Adrenal gland (tissue), 12 donors: ENCODE results near the gene STAB2. TPM values are rescaled to one million over a fixed set of nuclear protein-coding genes. Genes with fewer than 3 reads are reported as not detected.
A peak's percentile ranks its signal among the peaks of the same experiment; 100 is the strongest.

ENCODE experiments used
- DNase-seq, 7 donors: peaks; one replicate each; pipeline ENCODE4 v3.0.0-alpha.2; 2019 to 2020
- H3K27ac ChIP-seq, 5 donors: fragments of 200-600 bp; sonication (generic) in 4 of 5; 1 replicate in 3 of 5; 2 replicates in 2 of 5; pipeline versions ENCODE4 v1.5.1 to v1.8.0; 2016 to 2020; ENCODE audit warnings: mild to moderate bottlenecking in 1 of 5
- H3K27me3 ChIP-seq: fragments of 200-600 bp; 2 replicates; pipeline ENCODE4 v1.8.0; 2021
- H3K36me3 ChIP-seq, 2 donors: fragments of 200-600 bp; replicated peaks in 1 of 2; 1 replicate in 1 of 2; 2 replicates in 1 of 2; pipeline versions ENCODE4 v1.5.1 to v1.8.0; 2018 to 2022
- H3K4me1 ChIP-seq, 2 donors: fragments of 200-600 bp; replicated peaks in 1 of 2; 1 replicate in 1 of 2; 2 replicates in 1 of 2; pipeline versions ENCODE4 v1.5.1 to v1.8.0; 2018 to 2021
- H3K4me3 ChIP-seq, 4 donors: fragments of 200-600 bp; sonication (generic) in 3 of 4; one replicate each; pipeline ENCODE4 v1.5.1; 2016 to 2018
- H3K9me3 ChIP-seq, 3 donors: fragments of 200-600 bp; sonication (generic) in 1 of 3; replicated peaks in 1 of 3; 1 replicate in 2 of 3; 2 replicates in 1 of 3; pipeline versions ENCODE4 v1.5.1 to v1.8.0; 2016 to 2021
- POLR2A ChIP-seq, 2 donors: fragments of 450-650 bp; IDR thresholded peaks; one replicate each; pipeline ENCODE4 v1.6.1; 2017; ENCODE audit warnings: antibody characterized with exemption in 2 of 2, mild to moderate bottlenecking in 2 of 2, moderate library complexity in 1 of 2
- WGBS, 4 donors: extraction: QIAGEN DNeasy Blood & Tissue Kit in 2 of 4; methylation state at CpG; one replicate each; pipeline versions ENCODE4 v1.1.5 to v1.1.7; 2013 to 2017; 5-methylcytosine and 5-hydroxymethylcytosine counted together
- intact Hi-C, 2 donors: fragments of 100-400 bp; cut with DNase I; formaldehyde crosslinking; loops; one replicate each; pipeline versions ENCODE4 v1.14.1 to v1.15.0; 2022 to 2023
- polyA plus RNA-seq, 3 donors: library from polyadenylated mRNA; stranded (reverse); fragments of 200-250 nt in 2 of 3; fragments of 350-450 nt in 1 of 3; fragmentation: Illumina TruSeq in 1 of 3; extraction: RNeasy Lipid Tissue Mini Kit (QIAGEN cat#74804) in 1 of 3; gene quantifications; one replicate each; pipeline ENCODE4 v1.2.3, GENCODE V29; 2013 to 2014
- small RNA-seq, 2 donors: library from RNA; depleted of rRNA; stranded (forward); fragments of <200 nt; gene quantifications; one replicate each; pipeline ENCODE3, GENCODE V24; 2016
- total RNA-seq, 9 donors: library from RNA; depleted of rRNA in 4 of 9; stranded (reverse); fragments of >200 nt in 4 of 9; fragments of 120-200 nt in 1 of 9; fragmentation: NEBNext Ultra II Directional in 1 of 9; extraction: Animal tissue kit (Norgen Biotek cat#: 25700) in 1 of 9; gene quantifications; one replicate each; pipeline versions ENCODE4 v1.1.0 to v1.2.4, GENCODE V29; 2013 to 2023
- TF ChIP-seq, protein P1 (sequence below), 6 experiments: fragments of 450-650 bp in 4 of 6; fragments of 200-600 bp in 2 of 6; sonication (generic) in 1 of 6; IDR thresholded peaks; 1 replicate in 5 of 6; 2 replicates in 1 of 6; pipeline versions ENCODE4 v1.5.1 to v1.8.0; 2016 to 2021; ENCODE audit warnings: antibody characterized with exemption in 6 of 6, mild to moderate bottlenecking in 2 of 6, moderate library complexity in 1 of 6
- donor health status: healthy with polysubstance abuse.
- donor health status: Bipolar disorder and iron deficiency.
- donor health status: DM: yes; HTN: yes; CAD: no.
- donor health status: DM: no; HTN: no; CAD: no.
- donor health status: DM: no; HTN: no; CAD: no.
- donor health status: DM: yes; HTN: yes; CAD: no.

STAB2 gene
- total and polyA plus RNA-seq, 12 donors, result 0.02 to 2.1 (median 0.27) TPM; not detected in 1

DNA sequence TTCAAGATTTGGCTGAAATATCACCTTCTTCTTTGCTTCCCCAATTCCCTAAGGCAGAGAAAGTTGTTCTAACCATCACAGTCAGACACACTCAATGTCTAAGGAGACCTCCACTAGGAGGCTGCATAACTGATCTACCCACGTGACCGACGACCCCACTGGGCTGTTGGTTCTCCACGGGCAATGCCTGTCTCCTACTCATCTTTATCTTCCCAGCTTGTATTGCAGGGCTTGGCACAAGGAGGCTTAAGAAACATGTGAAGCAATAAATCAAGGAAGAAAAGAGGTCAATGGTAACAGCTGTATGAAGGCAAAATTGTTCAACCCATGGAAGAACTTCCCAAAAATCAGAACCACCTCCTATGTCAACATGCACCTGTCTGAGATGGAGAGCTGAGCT lies 226.9 kb downstream of the STAB2 start:
- Histone ChIP-seq H3K36me3 (no peaks in the 10 kb centered on the region), H3K4me3 (no peak overlapping the region), H3K27ac (peak overlapping the region in 2 of 5 donors; percentile 11 to 32), H3K9me3 (no peaks in the 10 kb centered on the region), H3K27me3 (no peaks in the 10 kb centered on the region), H3K4me1 (peaks cover 14 to 21% of the 10 kb centered on the region in 2 donors)
- DNase-seq, result no peak
- 24 to 45% (median 39%) methylated on average over 4 of the region's 4 CpGs for whole genome bisulfite sequencing, 4 donors
- intact Hi-C loops, result no loop called here
- TF ChIP-seq POLR2A (IDR thresholded peaks at IDR 0.05), result no peak

DNA sequence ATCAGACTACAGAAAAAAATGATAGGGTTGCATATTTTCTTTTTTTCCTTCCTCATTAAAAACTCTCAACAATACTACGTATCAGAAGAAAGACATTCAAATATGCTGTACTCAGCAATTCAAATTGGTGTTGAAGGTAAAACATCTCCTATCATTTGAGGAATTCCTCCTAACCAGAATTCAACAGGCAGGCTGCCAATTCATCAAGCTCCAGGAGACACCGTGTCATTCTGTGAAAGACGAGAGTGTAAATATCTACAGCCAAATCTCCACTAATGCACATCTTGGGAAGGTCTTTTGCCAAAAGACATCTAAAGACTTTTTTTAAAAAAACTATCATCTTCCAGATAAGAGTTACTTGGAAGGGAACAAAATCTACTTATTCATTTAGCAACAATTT lies 227.4 kb downstream of the STAB2 start:
- no peak overlapping the region for H3K4me3 ChIP-seq
- intact Hi-C loops, result no loop called here
- peak overlapping the region in 2 of 5 donors; percentile 11 to 31 for H3K27ac ChIP-seq
- H3K4me1 ChIP-seq, result peaks cover 14 to 21% of the 10 kb centered on the region in 2 donors
- 25 to 36% (median 32%) methylated on average over 3 of the region's 3 CpGs for WGBS, 4 donors
- no peaks in the 10 kb centered on the region for H3K36me3 ChIP-seq
- no peaks in the 10 kb centered on the region for H3K9me3 ChIP-seq
- no peaks in the 10 kb centered on the region for H3K27me3 ChIP-seq
- no peak for DNase-seq
- TF ChIP-seq, protein P1, sequence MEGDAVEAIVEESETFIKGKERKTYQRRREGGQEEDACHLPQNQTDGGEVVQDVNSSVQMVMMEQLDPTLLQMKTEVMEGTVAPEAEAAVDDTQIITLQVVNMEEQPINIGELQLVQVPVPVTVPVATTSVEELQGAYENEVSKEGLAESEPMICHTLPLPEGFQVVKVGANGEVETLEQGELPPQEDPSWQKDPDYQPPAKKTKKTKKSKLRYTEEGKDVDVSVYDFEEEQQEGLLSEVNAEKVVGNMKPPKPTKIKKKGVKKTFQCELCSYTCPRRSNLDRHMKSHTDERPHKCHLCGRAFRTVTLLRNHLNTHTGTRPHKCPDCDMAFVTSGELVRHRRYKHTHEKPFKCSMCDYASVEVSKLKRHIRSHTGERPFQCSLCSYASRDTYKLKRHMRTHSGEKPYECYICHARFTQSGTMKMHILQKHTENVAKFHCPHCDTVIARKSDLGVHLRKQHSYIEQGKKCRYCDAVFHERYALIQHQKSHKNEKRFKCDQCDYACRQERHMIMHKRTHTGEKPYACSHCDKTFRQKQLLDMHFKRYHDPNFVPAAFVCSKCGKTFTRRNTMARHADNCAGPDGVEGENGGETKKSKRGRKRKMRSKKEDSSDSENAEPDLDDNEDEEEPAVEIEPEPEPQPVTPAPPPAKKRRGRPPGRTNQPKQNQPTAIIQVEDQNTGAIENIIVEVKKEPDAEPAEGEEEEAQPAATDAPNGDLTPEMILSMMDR (IDR thresholded peaks at IDR 0.05), result no peak
- no peak for TF ChIP-seq POLR2A (IDR thresholded peaks at IDR 0.05)

Small RNA genes within 50 kb of the gene (small RNA-seq; reads per million reads assigned to genes)
- 0 reads per million in 2 donors for gene RF00096

Other genes starting within 250 kb of the STAB2 start
- not detected for gene C12orf42, start 91.3 kb upstream of the STAB2 start, total RNA-seq
- gene C12orf42, start 91.3 kb upstream of the STAB2 start, polyA plus RNA-seq, result under 1 TPM in 1 of 3 donors, not detected in 2; 0.07 TPM